ENCODE results near the gene TMX4.

DNA sequence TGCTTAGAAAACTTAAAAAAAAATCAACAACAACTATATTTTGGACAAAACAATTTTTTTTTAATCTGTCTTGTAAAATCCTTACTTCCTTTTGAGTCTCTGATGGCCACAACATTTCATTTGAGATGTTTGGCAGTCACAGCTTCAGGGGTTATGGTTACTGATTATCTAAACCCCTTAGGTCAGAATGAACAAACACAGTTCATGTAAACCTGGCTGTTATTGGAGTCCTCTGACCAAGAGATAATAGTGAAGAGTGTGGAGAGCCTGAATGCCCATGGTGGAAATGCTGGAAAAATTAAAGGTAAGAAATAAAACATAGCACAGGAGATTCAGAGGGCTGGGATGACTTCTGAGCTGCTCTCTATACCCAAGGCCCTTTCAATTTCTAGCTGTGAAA lies 38.2 kb downstream of the TMX4 start:
- no peak for TF ChIP-seq EZH2 (IDR thresholded peaks at IDR 0.05; ENCODE audit: insufficient read depth, poor library complexity, severe bottlenecking)
- TF ChIP-seq EZH2phosphoT487 (IDR thresholded peaks at IDR 0.05; ENCODE audit: insufficient read depth, low read depth): no peak
